ENCODE results near the gene BHLHE41. TPM values are rescaled to one million over a fixed set of nuclear protein-coding genes. Genes with fewer than 3 reads are reported as not detected.
A peak's percentile ranks its signal among the peaks of the same experiment; 100 is the strongest.

Gene BHLHE41
- total RNA-seq, 1 experiment from 2014 or later = 2.2 TPM

DNA sequence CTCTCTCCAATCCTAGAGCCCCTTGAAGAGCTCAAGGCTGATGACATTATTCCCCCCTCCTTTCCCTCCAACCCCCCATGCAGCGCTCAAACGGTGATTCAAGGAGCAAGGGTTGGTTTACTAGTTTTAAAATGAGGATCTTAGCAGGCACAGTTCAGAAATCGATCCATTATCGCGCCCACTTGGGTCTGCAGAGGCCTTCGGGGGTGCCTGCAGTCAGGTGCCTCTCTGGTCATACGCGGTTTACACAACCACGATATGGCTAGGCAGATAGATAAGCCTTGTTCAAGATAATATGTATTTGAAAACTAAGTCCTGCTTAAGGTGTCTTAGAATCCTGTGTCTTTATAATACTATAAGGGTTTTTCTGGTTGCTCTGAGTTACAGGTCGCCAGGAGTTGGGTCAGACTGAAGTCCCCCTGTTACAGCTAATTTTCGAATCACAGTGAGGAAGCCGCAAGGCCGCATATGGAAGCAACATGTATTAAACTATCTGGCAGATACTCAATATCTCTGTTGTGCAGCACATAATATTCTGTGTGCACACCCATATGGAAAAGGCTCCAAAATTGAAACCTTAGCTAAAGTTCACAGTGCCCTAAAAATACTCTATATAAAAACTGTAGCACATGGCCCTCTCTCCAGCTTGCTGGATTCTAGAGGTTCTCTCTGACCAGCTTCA is 10.0 kb downstream of the BHLHE41 start:
- Histone ChIP-seq H3K4me2 (ENCODE audit: low read depth, low read length, poor library complexity, severe bottlenecking) (peak overlapping the region; percentile 92), H4K20me1 (ENCODE audit: insufficient read depth, low read depth, low read length) (no peaks in the 10 kb centered on the region), H3K4me3 (ENCODE audit: low read length) (peak overlapping the region; percentile 74; the same call in 1 of the 2 replicates), H3K9ac (ENCODE audit: low read length) (no peak overlapping the region), H2AFZ (ENCODE audit: low read length) (peak overlapping the region; percentile 94; the same call in 1 of the 2 replicates), H3K27ac (ENCODE audit: low read length) (no peak overlapping the region), H3K9me3 (ENCODE audit: low read length) (no peaks in the 10 kb centered on the region), H3K4me1 (ENCODE audit: low read length) (peaks cover 50% of the 10 kb centered on the region), H3K36me3 (ENCODE audit: insufficient read depth, low read length) (no peaks in the 10 kb centered on the region), H3K9me2 (replicated peaks; ENCODE audit: insufficient read depth, low read length) (no peaks in the 10 kb centered on the region), H3K79me2 (ENCODE audit: low read length) (no peaks in the 10 kb centered on the region), H3K27me3 (ENCODE audit: low read length) (no peaks in the 10 kb centered on the region)
- DNase-seq = no peak

DNA sequence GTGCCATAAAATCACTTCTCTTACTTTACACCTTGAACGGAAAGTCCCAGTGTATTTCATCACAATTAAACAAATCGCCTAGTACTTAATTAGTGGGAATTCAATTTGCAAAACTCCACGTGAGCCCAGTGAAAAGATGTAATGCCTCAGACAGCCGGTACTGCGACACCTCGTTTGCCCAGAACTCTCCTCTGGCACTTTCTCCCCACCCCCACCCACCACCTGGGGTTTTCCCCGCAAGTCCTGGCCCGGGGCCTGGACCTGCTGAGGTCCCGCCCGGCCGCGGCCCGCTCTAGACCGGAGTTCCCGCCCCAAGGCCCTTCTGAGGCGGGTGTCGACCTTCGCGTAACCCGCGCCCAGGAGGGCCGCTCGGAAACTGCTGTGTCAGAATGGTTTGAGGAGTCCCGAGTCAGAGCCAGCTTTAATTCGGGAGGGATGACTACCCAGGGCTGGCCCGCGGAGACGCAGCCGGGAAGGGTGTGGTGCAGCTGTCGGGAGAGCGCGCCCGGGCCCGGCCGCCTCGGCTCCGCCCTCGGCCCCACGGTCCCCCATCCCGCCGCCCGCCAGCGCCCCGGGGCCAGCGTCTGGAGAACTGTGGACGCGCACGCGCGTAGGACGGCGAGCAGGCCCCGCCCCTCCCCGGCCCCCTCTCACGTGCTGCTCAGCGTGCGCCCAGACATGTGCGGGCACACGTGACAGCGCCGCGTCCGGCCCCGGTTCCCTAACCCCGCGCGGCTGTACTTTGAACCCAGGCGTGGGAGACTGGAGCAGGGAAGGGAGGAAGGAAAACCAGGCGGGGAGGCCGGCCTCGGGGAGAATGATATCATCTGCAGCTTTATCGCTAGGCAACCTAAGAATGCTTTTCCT is 10.8 kb downstream of the BHLHE41 start:
- peak overlapping the region; percentile 74 for H3K4me3 ChIP-seq (ENCODE audit: low read length)
- H2AFZ ChIP-seq (ENCODE audit: low read length) = peak overlapping the region; percentile 94
- H4K20me1 ChIP-seq (ENCODE audit: insufficient read depth, low read depth, low read length) = no peaks in the 10 kb centered on the region
- H3K27me3 ChIP-seq (ENCODE audit: low read length) = no peaks in the 10 kb centered on the region
- no peak overlapping the region for H3K27ac ChIP-seq (ENCODE audit: low read length)
- no peaks in the 10 kb centered on the region for H3K79me2 ChIP-seq (ENCODE audit: low read length)
- peak overlapping the region; percentile 92 for H3K4me2 ChIP-seq (ENCODE audit: low read depth, low read length, poor library complexity, severe bottlenecking)
- no peaks in the 10 kb centered on the region for H3K36me3 ChIP-seq (ENCODE audit: insufficient read depth, low read length)
- no peaks in the 10 kb centered on the region for H3K9me3 ChIP-seq (ENCODE audit: low read length)
- H3K9me2 ChIP-seq (replicated peaks; ENCODE audit: insufficient read depth, low read length) = no peaks in the 10 kb centered on the region
- DNase-seq = peak; percentile 88
- H3K9ac ChIP-seq (ENCODE audit: low read length) = peak overlapping the region; percentile 70
- H3K4me1 ChIP-seq (ENCODE audit: low read length) = peaks cover 47% of the 10 kb centered on the region

DNA sequence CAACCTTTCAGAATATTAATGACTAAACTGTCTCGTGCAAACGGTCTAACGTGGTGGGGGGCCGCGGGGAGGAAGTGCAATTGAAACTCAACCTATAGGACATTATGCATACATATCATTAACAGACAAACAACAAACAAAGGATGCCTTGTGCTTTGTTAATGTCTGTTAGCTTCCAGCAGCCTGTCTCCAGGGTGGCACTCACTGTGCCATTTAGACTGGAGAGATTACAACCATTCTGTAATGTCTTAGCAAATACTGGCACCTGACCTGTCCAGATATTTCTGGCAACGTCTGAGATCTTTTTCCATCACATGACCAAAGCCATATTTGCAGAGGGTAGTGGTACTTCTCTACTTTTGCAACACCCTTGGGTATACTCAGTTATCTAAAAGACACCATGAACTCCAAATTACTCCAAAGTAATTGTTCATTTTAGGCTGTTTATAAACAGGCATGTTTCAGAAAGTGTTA is 11.6 kb downstream of the BHLHE41 start:
- no peaks in the 10 kb centered on the region for H4K20me1 ChIP-seq (ENCODE audit: insufficient read depth, low read depth, low read length)
- H3K9ac ChIP-seq (ENCODE audit: low read length) = no peak overlapping the region
- H3K4me2 ChIP-seq (ENCODE audit: low read depth, low read length, poor library complexity, severe bottlenecking) = peak overlapping the region; percentile 92
- H3K9me3 ChIP-seq (ENCODE audit: low read length) = no peaks in the 10 kb centered on the region
- H3K27ac ChIP-seq (ENCODE audit: low read length) = no peak overlapping the region
- no peaks in the 10 kb centered on the region for H3K79me2 ChIP-seq (ENCODE audit: low read length)
- no peak overlapping the region for H2AFZ ChIP-seq (ENCODE audit: low read length)
- H3K36me3 ChIP-seq (ENCODE audit: insufficient read depth, low read length) = no peaks in the 10 kb centered on the region
- H3K9me2 ChIP-seq (replicated peaks; ENCODE audit: insufficient read depth, low read length) = no peaks in the 10 kb centered on the region
- H3K4me3 ChIP-seq (ENCODE audit: low read length) = peak overlapping the region; percentile 74
- no peak for DNase-seq
- H3K27me3 ChIP-seq (ENCODE audit: low read length) = no peaks in the 10 kb centered on the region
- H3K4me1 ChIP-seq (ENCODE audit: low read length) = peaks cover 39% of the 10 kb centered on the region

DNA sequence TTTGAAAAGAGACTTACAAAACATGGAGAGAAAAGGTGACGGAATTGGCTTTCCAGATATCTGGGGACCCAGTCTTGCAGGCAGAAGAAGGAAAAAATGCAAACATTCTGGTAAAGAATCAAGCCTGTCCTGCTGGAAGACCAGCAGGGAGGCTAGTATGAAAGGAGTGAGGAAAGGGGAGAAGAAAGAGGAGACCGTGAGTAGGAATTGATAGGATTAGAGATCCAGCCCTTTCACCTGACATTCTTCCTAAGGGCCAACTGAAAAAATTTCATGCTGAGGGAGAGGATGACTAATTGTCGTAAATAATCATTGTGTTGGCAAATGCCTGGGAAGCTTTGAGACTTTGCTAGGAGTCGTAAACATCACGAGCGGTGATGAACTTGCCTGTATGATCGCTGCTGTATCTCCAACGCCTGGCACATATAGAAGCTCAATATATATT is 12.1 kb downstream of the BHLHE41 start:
- Histone ChIP-seq H3K9ac (ENCODE audit: low read length) (no peak overlapping the region), H3K9me3 (ENCODE audit: low read length) (no peaks in the 10 kb centered on the region), H3K4me1 (ENCODE audit: low read length) (peaks cover 34% of the 10 kb centered on the region), H3K9me2 (replicated peaks; ENCODE audit: insufficient read depth, low read length) (no peaks in the 10 kb centered on the region), H3K36me3 (ENCODE audit: insufficient read depth, low read length) (no peaks in the 10 kb centered on the region), H3K79me2 (ENCODE audit: low read length) (no peaks in the 10 kb centered on the region), H2AFZ (ENCODE audit: low read length) (no peak overlapping the region), H3K27ac (ENCODE audit: low read length) (no peak overlapping the region), H3K4me3 (ENCODE audit: low read length) (no peak overlapping the region), H3K4me2 (ENCODE audit: low read depth, low read length, poor library complexity, severe bottlenecking) (no peak overlapping the region), H3K27me3 (ENCODE audit: low read length) (no peaks in the 10 kb centered on the region), H4K20me1 (ENCODE audit: insufficient read depth, low read depth, low read length) (no peaks in the 10 kb centered on the region)
- DNase-seq = no peak

DNA sequence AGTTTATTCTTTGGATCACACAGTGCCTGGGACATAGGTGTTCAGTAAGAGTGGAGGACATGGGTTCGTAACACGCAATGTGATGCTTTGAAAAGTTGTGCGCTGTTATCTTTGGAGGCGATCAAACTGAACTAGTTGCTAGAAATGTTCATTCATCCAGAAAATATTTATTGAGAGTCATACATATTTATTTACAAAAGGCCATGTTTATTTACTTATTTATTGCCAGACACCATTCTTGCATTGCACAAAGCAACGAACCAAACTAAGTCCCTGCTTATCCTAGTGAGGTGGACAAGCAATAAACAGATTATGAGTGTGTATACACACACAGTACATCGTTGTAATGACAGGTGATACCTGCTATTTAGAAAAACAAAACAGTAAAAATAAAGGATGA is 12.6 kb downstream of the BHLHE41 start:
- Histone ChIP-seq H3K9me3 (ENCODE audit: low read length) (no peaks in the 10 kb centered on the region), H3K27me3 (ENCODE audit: low read length) (no peaks in the 10 kb centered on the region), H3K36me3 (ENCODE audit: insufficient read depth, low read length) (no peaks in the 10 kb centered on the region), H3K9me2 (replicated peaks; ENCODE audit: insufficient read depth, low read length) (no peaks in the 10 kb centered on the region), H3K9ac (ENCODE audit: low read length) (no peak overlapping the region), H4K20me1 (ENCODE audit: insufficient read depth, low read depth, low read length) (no peaks in the 10 kb centered on the region), H3K4me2 (ENCODE audit: low read depth, low read length, poor library complexity, severe bottlenecking) (no peak overlapping the region), H3K79me2 (ENCODE audit: low read length) (no peaks in the 10 kb centered on the region), H3K27ac (ENCODE audit: low read length) (no peak overlapping the region), H3K4me3 (ENCODE audit: low read length) (no peak overlapping the region), H3K4me1 (ENCODE audit: low read length) (peaks cover 29% of the 10 kb centered on the region), H2AFZ (ENCODE audit: low read length) (no peak overlapping the region)
- DNase-seq = no peak

DNA sequence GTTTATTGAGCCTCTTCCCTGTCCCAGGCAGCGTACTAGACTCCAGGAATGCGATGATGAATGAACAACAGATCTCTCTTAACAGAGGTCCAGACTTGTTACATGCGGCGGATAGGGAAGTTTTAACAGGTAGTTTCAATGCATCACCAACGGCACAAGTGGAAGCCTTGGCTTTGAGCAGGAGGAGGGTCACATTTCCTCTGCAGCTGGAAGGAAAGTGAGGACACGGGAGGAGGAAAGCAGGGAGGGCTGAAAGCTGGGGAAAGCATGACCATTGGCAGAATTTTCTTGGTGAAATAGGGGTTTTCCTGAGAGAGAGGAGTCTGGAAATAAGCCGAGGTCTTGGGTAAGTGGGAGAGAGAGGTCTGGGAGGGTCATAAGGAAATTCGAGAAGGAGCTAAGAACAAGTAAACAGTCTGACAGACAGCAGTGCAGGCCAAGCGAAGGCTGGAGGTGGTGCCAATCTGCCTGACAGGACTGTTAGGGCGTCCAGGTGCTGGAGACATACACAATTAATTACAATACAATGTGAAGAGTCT is 15.4 kb downstream of the BHLHE41 start:
- no peaks in the 10 kb centered on the region for H3K79me2 ChIP-seq (ENCODE audit: low read length)
- no peak overlapping the region for H2AFZ ChIP-seq (ENCODE audit: low read length)
- H3K9me2 ChIP-seq (replicated peaks; ENCODE audit: insufficient read depth, low read length) = no peaks in the 10 kb centered on the region
- H3K9me3 ChIP-seq (ENCODE audit: low read length) = no peaks in the 10 kb centered on the region
- no peak overlapping the region for H3K4me2 ChIP-seq (ENCODE audit: low read depth, low read length, poor library complexity, severe bottlenecking)
- H3K9ac ChIP-seq (ENCODE audit: low read length) = no peak overlapping the region
- H3K4me1 ChIP-seq (ENCODE audit: low read length) = peaks cover 14% of the 10 kb centered on the region
- no peak for DNase-seq
- no peaks in the 10 kb centered on the region for H4K20me1 ChIP-seq (ENCODE audit: insufficient read depth, low read depth, low read length)
- no peak overlapping the region for H3K27ac ChIP-seq (ENCODE audit: low read length)
- H3K4me3 ChIP-seq (ENCODE audit: low read length) = no peak overlapping the region
- no peaks in the 10 kb centered on the region for H3K36me3 ChIP-seq (ENCODE audit: insufficient read depth, low read length)
- no peaks in the 10 kb centered on the region for H3K27me3 ChIP-seq (ENCODE audit: low read length)

DNA sequence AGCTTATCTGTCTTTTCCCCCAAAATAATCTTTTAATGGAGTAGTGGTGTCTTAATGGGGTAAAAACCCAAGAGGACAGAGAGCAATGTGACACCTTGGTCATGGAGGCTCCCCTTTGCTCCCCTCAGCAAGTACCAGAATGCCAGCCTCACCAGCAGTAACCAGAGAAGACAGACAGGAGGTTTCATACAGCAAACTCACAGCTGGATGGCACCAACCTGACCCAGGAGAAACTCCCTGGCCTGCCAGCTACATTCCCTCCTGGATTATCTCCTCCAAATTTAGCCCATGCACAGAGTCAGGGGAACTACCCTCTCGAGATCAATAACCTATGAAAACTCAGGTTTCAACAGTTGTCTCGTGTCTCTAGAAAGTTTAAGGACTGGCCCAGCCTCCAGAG is 15.9 kb downstream of the BHLHE41 start:
- no peak overlapping the region for H3K9ac ChIP-seq (ENCODE audit: low read length)
- H3K79me2 ChIP-seq (ENCODE audit: low read length) = no peaks in the 10 kb centered on the region
- no peaks in the 10 kb centered on the region for H4K20me1 ChIP-seq (ENCODE audit: insufficient read depth, low read depth, low read length)
- no peaks in the 10 kb centered on the region for H3K9me3 ChIP-seq (ENCODE audit: low read length)
- no peak overlapping the region for H3K27ac ChIP-seq (ENCODE audit: low read length)
- no peak for DNase-seq
- no peaks in the 10 kb centered on the region for H3K9me2 ChIP-seq (replicated peaks; ENCODE audit: insufficient read depth, low read length)
- H3K4me1 ChIP-seq (ENCODE audit: low read length) = peaks cover 10% of the 10 kb centered on the region
- no peak overlapping the region for H3K4me3 ChIP-seq (ENCODE audit: low read length)
- H2AFZ ChIP-seq (ENCODE audit: low read length) = no peak overlapping the region
- H3K36me3 ChIP-seq (ENCODE audit: insufficient read depth, low read length) = no peaks in the 10 kb centered on the region
- no peak overlapping the region for H3K4me2 ChIP-seq (ENCODE audit: low read depth, low read length, poor library complexity, severe bottlenecking)
- no peaks in the 10 kb centered on the region for H3K27me3 ChIP-seq (ENCODE audit: low read length)

DNA sequence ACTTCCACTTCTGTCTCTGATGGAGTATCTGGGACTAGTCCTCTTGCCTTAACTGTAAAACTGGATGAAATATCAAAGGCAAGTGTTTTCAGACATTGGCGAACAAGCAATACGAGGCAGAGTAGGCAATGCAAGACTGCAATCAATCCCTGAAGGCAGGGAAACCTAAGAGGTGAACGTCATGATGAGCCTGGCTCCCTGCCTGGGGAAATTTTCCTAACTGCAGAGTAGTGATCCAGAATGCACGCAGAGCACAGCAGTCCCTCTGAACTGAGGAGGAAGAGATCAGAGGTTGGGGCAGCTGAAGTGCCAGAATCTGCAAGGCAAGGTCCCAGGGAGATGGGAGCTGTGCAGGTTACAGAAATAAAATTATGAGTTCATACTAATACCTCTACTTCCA is 18.5 kb downstream of the BHLHE41 start:
- H3K79me2 ChIP-seq (ENCODE audit: low read length) = no peaks in the 10 kb centered on the region
- H3K27me3 ChIP-seq (ENCODE audit: low read length) = no peaks in the 10 kb centered on the region
- H3K9me3 ChIP-seq (ENCODE audit: low read length) = no peaks in the 10 kb centered on the region
- no peak overlapping the region for H3K4me2 ChIP-seq (ENCODE audit: low read depth, low read length, poor library complexity, severe bottlenecking)
- H3K9me2 ChIP-seq (replicated peaks; ENCODE audit: insufficient read depth, low read length) = no peaks in the 10 kb centered on the region
- H3K4me1 ChIP-seq (ENCODE audit: low read length) = no peaks in the 10 kb centered on the region
- H3K36me3 ChIP-seq (ENCODE audit: insufficient read depth, low read length) = no peaks in the 10 kb centered on the region
- no peak overlapping the region for H3K4me3 ChIP-seq (ENCODE audit: low read length)
- no peak overlapping the region for H3K9ac ChIP-seq (ENCODE audit: low read length)
- H2AFZ ChIP-seq (ENCODE audit: low read length) = no peak overlapping the region
- DNase-seq = no peak
- H4K20me1 ChIP-seq (ENCODE audit: insufficient read depth, low read depth, low read length) = no peaks in the 10 kb centered on the region
- H3K27ac ChIP-seq (ENCODE audit: low read length) = no peak overlapping the region
